ENCODE measurements around the gene RFX2. TPM values are rescaled to one million over a fixed set of nuclear protein-coding genes. Genes with fewer than 3 reads are reported as not detected.

Gene RFX2
- total RNA-seq, 1 experiment from 2014 or later, result 4.6 TPM

GRCh38 chr19:6042776-6043726 lies 67.2 kb downstream of the RFX2 start (continued):
- no peak for TF ChIP-seq ZSCAN18 (CRISPR knock-in tag; IDR thresholded peaks at IDR 0.05)

GRCh38 chr19:6041991-6042481 lies 68.3 kb downstream of the RFX2 start:
- Mint-ChIP-seq H3K4me1 (no peaks in the 10 kb centered on the region; the same call in 1 of the 2 replicates), H3K27ac (no peak overlapping the region), H3K9me3 (no peaks in the 10 kb centered on the region), H3K36me3 (no peaks in the 10 kb centered on the region), H3K4me3 (no peak overlapping the region), H3K27me3 (ENCODE audit: low read depth) (no peaks in the 10 kb centered on the region; the same call in 1 of the 2 replicates)
- POLR2A ChIA-PET, result no interaction called here
- DNase-seq (ENCODE audit: low spot score) (no peak), ATAC-seq (no peak)
- TF ChIP-seq NR2C2 (CRISPR knock-in tag; IDR thresholded peaks at IDR 0.05) (no peak), ZSCAN18 (CRISPR knock-in tag; IDR thresholded peaks at IDR 0.05) (no peak), ELF4 (CRISPR knock-in tag; IDR thresholded peaks at IDR 0.05; ENCODE audit: low read depth) (no peak), ZNF281 (CRISPR knock-in tag; IDR thresholded peaks at IDR 0.05) (no peak), ZNF219 (CRISPR knock-in tag; IDR thresholded peaks at IDR 0.05; ENCODE audit: borderline replicate concordance) (no peak), ZNF317 (CRISPR knock-in tag; IDR thresholded peaks at IDR 0.05; ENCODE audit: borderline replicate concordance, low read depth) (no peak), ZBTB43 (CRISPR knock-in tag; IDR thresholded peaks at IDR 0.05) (no peak), NFE2L1 (CRISPR knock-in tag; IDR thresholded peaks at IDR 0.05) (no peak), CREM (CRISPR knock-in tag; IDR thresholded peaks at IDR 0.05) (no peak), ZNF532 (CRISPR knock-in tag; IDR thresholded peaks at IDR 0.05; ENCODE audit: borderline replicate concordance) (no peak)
- CTCF ChIA-PET, result interaction anchor here (0.7 to 2.7 kb wide), 4 partner anchors 19 to 235 kb away, joined by 3 to 9 read pairs (median 5); no protein-coding TSS in a partner anchor

Data from WTC11 (cell line).